ENCODE results near the gene DLX3.

DNA sequence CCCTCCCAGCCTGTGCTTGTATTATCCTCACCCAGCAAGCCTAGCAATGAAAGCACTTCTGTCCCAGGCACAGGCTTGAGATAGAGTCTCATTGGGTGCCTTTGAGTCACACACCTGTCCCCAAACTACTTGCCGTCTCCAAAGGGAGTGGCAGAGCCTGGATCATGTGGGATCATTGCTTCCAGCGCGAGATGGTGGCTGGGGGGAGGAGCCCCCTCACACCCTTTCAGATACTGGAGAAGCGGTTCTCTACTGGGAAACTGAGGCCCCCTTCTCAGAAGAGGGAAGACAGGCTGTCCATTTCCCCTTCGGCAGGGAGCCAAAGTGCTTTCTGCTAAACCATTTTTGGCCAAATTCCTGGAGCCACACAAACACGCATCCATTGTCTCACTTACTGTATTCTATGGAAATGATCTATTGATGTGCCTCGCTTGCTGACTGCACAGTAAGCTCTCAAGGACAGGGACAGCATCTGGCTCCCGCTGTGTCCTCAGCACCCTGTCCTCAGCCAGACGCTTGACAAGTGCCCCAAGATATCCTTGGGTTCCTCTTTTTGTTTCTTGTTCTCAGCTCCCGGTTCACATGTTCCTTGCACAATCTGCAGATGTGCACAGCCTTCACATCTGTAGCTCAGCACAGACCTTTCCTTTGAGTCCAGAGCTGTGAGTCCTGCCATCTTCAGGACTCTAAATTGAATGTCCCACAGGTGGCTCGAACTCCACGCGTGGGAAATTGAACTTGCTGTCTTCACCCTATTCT lies 26.0 kb upstream of the DLX3 start:
- TF ChIP-seq RAD21 (conservative IDR thresholded peaks at IDR 0.05) = no peak
- TF ChIP-seq TAF1 (IDR thresholded peaks at IDR 0.05; ENCODE audit: low read depth) = no peak
- TF ChIP-seq EP300 (conservative IDR thresholded peaks at IDR 0.05; ENCODE audit: poor library complexity, severe bottlenecking) = no peak
- TF ChIP-seq, protein P1, sequence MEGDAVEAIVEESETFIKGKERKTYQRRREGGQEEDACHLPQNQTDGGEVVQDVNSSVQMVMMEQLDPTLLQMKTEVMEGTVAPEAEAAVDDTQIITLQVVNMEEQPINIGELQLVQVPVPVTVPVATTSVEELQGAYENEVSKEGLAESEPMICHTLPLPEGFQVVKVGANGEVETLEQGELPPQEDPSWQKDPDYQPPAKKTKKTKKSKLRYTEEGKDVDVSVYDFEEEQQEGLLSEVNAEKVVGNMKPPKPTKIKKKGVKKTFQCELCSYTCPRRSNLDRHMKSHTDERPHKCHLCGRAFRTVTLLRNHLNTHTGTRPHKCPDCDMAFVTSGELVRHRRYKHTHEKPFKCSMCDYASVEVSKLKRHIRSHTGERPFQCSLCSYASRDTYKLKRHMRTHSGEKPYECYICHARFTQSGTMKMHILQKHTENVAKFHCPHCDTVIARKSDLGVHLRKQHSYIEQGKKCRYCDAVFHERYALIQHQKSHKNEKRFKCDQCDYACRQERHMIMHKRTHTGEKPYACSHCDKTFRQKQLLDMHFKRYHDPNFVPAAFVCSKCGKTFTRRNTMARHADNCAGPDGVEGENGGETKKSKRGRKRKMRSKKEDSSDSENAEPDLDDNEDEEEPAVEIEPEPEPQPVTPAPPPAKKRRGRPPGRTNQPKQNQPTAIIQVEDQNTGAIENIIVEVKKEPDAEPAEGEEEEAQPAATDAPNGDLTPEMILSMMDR (IDR thresholded peaks at IDR 0.05; ENCODE audit: poor library complexity, severe bottlenecking) = no peak
- TF ChIP-seq MXI1 (conservative IDR thresholded peaks at IDR 0.05; ENCODE audit: poor library complexity, severe bottlenecking) = no peak
- TF ChIP-seq EZH2 (IDR thresholded peaks at IDR 0.05; ENCODE audit: borderline replicate concordance, insufficient read depth, low read length, poor library complexity, severe bottlenecking) = no peak
- TF ChIP-seq SMC3 (conservative IDR thresholded peaks at IDR 0.05; ENCODE audit: poor library complexity) = no peak
- TF ChIP-seq, protein P2, sequence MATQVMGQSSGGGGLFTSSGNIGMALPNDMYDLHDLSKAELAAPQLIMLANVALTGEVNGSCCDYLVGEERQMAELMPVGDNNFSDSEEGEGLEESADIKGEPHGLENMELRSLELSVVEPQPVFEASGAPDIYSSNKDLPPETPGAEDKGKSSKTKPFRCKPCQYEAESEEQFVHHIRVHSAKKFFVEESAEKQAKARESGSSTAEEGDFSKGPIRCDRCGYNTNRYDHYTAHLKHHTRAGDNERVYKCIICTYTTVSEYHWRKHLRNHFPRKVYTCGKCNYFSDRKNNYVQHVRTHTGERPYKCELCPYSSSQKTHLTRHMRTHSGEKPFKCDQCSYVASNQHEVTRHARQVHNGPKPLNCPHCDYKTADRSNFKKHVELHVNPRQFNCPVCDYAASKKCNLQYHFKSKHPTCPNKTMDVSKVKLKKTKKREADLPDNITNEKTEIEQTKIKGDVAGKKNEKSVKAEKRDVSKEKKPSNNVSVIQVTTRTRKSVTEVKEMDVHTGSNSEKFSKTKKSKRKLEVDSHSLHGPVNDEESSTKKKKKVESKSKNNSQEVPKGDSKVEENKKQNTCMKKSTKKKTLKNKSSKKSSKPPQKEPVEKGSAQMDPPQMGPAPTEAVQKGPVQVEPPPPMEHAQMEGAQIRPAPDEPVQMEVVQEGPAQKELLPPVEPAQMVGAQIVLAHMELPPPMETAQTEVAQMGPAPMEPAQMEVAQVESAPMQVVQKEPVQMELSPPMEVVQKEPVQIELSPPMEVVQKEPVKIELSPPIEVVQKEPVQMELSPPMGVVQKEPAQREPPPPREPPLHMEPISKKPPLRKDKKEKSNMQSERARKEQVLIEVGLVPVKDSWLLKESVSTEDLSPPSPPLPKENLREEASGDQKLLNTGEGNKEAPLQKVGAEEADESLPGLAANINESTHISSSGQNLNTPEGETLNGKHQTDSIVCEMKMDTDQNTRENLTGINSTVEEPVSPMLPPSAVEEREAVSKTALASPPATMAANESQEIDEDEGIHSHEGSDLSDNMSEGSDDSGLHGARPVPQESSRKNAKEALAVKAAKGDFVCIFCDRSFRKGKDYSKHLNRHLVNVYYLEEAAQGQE (IDR thresholded peaks at IDR 0.05; ENCODE audit: borderline replicate concordance) = no peak

All from neural cell (in vitro differentiated cells).